HepG2 (cell line): ENCODE data around the gene FCRL2. TPM values are rescaled to one million over a fixed set of nuclear protein-coding genes. Genes with fewer than 3 reads are reported as not detected.

Experiments used
- ATAC-seq: fragments of 200-7000 bp; cut with Tn5 transposase; 3 replicates; pipeline ENCODE4 v1.9.1; 2020; ENCODE audit warnings: mild to moderate bottlenecking, moderate library complexity
- BruUV-seq: library from RNA; stranded (reverse); fragments of 400-500 nt; replicated peaks from 2 replicates; lab custom pipeline; 2021; lab: Mats Ljungman, UMichigan
- CTCF ChIA-PET: fragments of 300-600 bp; formaldehyde crosslinking; extraction: SDS; loops from one replicate; lab custom pipeline; 2021; ENCODE audit warnings: low total read pairs, inconsistent platforms, low intra/inter-chr PET ratio; lab: Yijun Ruan, JAX
- POLR2A ChIA-PET: fragments of 350-600 bp; sonication (Branson Sonifier 250); formaldehyde crosslinking; loops from one replicate; lab custom pipeline; 2020; ENCODE audit warnings: antibody characterized with exemption, inconsistent platforms; lab: Yijun Ruan, JAX
- DNase-seq: peaks from one replicate; pipeline ENCODE4 v3.0.0-alpha.2; 2015; ENCODE audit warnings: low spot score
- FAIRE-seq: peaks from 3 replicates; lab custom pipeline; 2011; peaks lifted over from hg19 to GRCh38; lab: Jason Lieb, UNC
- H2AFZ ChIP-seq: one replicate; pipeline ENCODE4 v1.6.1; 2011; ENCODE audit warnings: low read length, inconsistent platforms
- H3K27ac ChIP-seq: fragments of 300-600 bp; 3 replicates; pipeline ENCODE4 v1.8.0; 2011; ENCODE audit warnings: mixed run types, mild to moderate bottlenecking, mixed read lengths, low read length, inconsistent platforms; ENCODE audit not compliant: insufficient read depth; ENCODE audit errors: extremely low read length
- H3K27me3 ChIP-seq, 2 experiments: fragments of 200-600 bp in 1 of 2; 2 replicates in 1 of 2; 3 replicates in 1 of 2; pipeline versions ENCODE4 v1.6.0 to v1.8.0; 2011; ENCODE audit warnings: low read length in 2 of 2, mild to moderate bottlenecking in 2 of 2, moderate library complexity in 2 of 2, inconsistent platforms in 1 of 2; ENCODE audit not compliant: insufficient read depth in 2 of 2, control insufficient read depth in 1 of 2
- H3K36me3 ChIP-seq, 2 experiments: fragments of 200-600 bp in 1 of 2; replicated peaks in 1 of 2; 2 replicates in 1 of 2; 3 replicates in 1 of 2; pipeline versions ENCODE4 v1.5.1 to v1.8.0; 2011; ENCODE audit warnings: low read length in 2 of 2, inconsistent platforms in 1 of 2; ENCODE audit not compliant: insufficient read depth in 2 of 2, control insufficient read depth in 1 of 2
- H3K4me1 ChIP-seq: 2 replicates; pipeline ENCODE4 v1.5.1; 2012; ENCODE audit warnings: low read length, inconsistent platforms; ENCODE audit not compliant: insufficient read depth
- H3K4me2 ChIP-seq: 2 replicates; pipeline ENCODE4 v1.6.0; 2011; ENCODE audit warnings: low read depth, low read length, inconsistent platforms
- H3K4me3 ChIP-seq, 3 experiments: fragments of 200-600 bp in 1 of 3; sonication (generic), shearing (Covaris generic) in 1 of 3; replicated peaks in 1 of 3; 2 replicates each; pipeline ENCODE4 v1.5.1; 2011 to 2016; ENCODE audit warnings: low read length in 3 of 3, inconsistent platforms in 2 of 3, low read depth in 2 of 3, mild to moderate bottlenecking in 2 of 3, control low read depth in 1 of 3, mixed read lengths in 1 of 3; ENCODE audit not compliant: insufficient read depth in 1 of 3
- H3K79me2 ChIP-seq: one replicate; pipeline ENCODE4 v1.6.1; 2011; ENCODE audit warnings: low read length, inconsistent platforms; ENCODE audit not compliant: insufficient read depth
- H3K9ac ChIP-seq: 2 replicates; pipeline ENCODE4 v1.6.0; 2011; ENCODE audit warnings: mild to moderate bottlenecking, low read depth, low read length, inconsistent platforms; ENCODE audit not compliant: insufficient read depth
- H3K9me3 ChIP-seq: 2 replicates; pipeline ENCODE4 v1.5.1; 2012; ENCODE audit warnings: mild to moderate bottlenecking, low read length
- H4K20me1 ChIP-seq: 2 replicates; pipeline ENCODE4 v1.6.0; 2011; ENCODE audit warnings: inconsistent platforms, mild to moderate bottlenecking, low read length, moderate library complexity; ENCODE audit not compliant: insufficient read depth
- ELF3 ChIP-seq: IDR thresholded peaks from 2 replicates; pipeline ENCODE4 v1.6.1; 2016; ENCODE audit warnings: missing genetic modification reagents, missing compliant biosample characterization
- FLYWCH1 ChIP-seq: sonication (generic); formaldehyde crosslinking; IDR thresholded peaks from 2 replicates; pipeline ENCODE4 v1.8.1; 2023; ENCODE audit warnings: mild to moderate bottlenecking, missing genetic modification reagents
- FOXA1 ChIP-seq, 2 experiments: fragments of 450-650 bp in 1 of 2; sonication (generic) in 1 of 2; formaldehyde crosslinking in 1 of 2; IDR thresholded peaks; 2 replicates each; pipeline versions ENCODE4 v1.4.0 to v1.6.1; 2016 to 2020; ENCODE audit warnings: missing genetic modification reagents in 1 of 2
- FOXP4 ChIP-seq: sonication (generic); formaldehyde crosslinking; IDR thresholded peaks from 2 replicates; pipeline ENCODE4 v1.4.0; 2020; ENCODE audit warnings: missing genetic modification reagents
- HCFC1 ChIP-seq: fragments of 150-350 bp; IDR thresholded peaks from 2 replicates; pipeline ENCODE4 v1.6.1; 2014; ENCODE audit warnings: low read depth, low read length
- HOXA9 ChIP-seq: sonication (generic); formaldehyde crosslinking; IDR thresholded peaks from 2 replicates; pipeline ENCODE4 v1.8.1; 2022; ENCODE audit warnings: missing genetic modification reagents, mild to moderate bottlenecking, moderate library complexity, borderline replicate concordance
- JARID2 ChIP-seq: sonication (generic); formaldehyde crosslinking; IDR thresholded peaks from 2 replicates; pipeline ENCODE4 v1.8.1; 2023; ENCODE audit warnings: missing genetic modification reagents, inconsistent platforms; ENCODE audit not compliant: insufficient replicate concordance
- KAT7 ChIP-seq: IDR thresholded peaks from 2 replicates; pipeline ENCODE4 v1.6.1; 2018; ENCODE audit warnings: borderline replicate concordance, missing compliant biosample characterization
- SAP130 ChIP-seq: IDR thresholded peaks from 2 replicates; pipeline ENCODE4 v1.6.1; 2016; ENCODE audit warnings: low read depth
- SIN3A ChIP-seq: IDR thresholded peaks from 2 replicates; pipeline ENCODE4 v1.6.1; 2011; ENCODE audit warnings: low read depth, mild to moderate bottlenecking, control low read depth, low read length, borderline replicate concordance
- TERF1 ChIP-seq: sonication (generic); formaldehyde crosslinking; IDR thresholded peaks from 2 replicates; pipeline ENCODE4 v1.8.0; 2022; ENCODE audit warnings: mild to moderate bottlenecking, missing genetic modification reagents, moderate library complexity
- ZFY ChIP-seq: sonication (generic); formaldehyde crosslinking; IDR thresholded peaks from 2 replicates; pipeline ENCODE4 v1.4.0; 2020; ENCODE audit warnings: missing genetic modification reagents
- ZNF317 ChIP-seq: sonication (generic); formaldehyde crosslinking; IDR thresholded peaks from 2 replicates; pipeline ENCODE4 v1.5.0; 2020; ENCODE audit warnings: mild to moderate bottlenecking, missing genetic modification reagents
- ZNF326 ChIP-seq: sonication (generic); formaldehyde crosslinking; IDR thresholded peaks from 2 replicates; pipeline ENCODE4 v1.4.0; 2020; ENCODE audit warnings: missing genetic modification reagents, borderline replicate concordance
- ZNF543 ChIP-seq: sonication (generic); formaldehyde crosslinking; IDR thresholded peaks from 2 replicates; pipeline ENCODE4 v1.4.0; 2020; ENCODE audit warnings: mild to moderate bottlenecking, missing genetic modification reagents
- ZNF790 ChIP-seq: sonication (generic); formaldehyde crosslinking; IDR thresholded peaks from 2 replicates; pipeline ENCODE4 v1.8.0; 2022; ENCODE audit warnings: missing genetic modification reagents, mild to moderate bottlenecking, borderline replicate concordance
- WGBS: methylation state at CpG from one replicate; pipeline ENCODE4 v1.1.6; 2017; ENCODE audit warnings: low lambda C conversion rate; 5-methylcytosine and 5-hydroxymethylcytosine counted together
- in situ Hi-C: cut with HindIII; loops from 2 replicates; pipeline ENCODE4 v1.10.0; 2017; ENCODE audit warnings: low pct_unique_long_range_greater_than_20kb; ENCODE audit not compliant: extremely low pct_ligation_motif_present
- intact Hi-C: fragments of 100-400 bp; cut with micrococcal nuclease; formaldehyde crosslinking; loops from one replicate; pipeline ENCODE4 v1.10.0; 2022; ENCODE audit not compliant: unreplicated experiment
- polyA plus RNA-seq, 8 experiments: library from polyadenylated mRNA; depleted of rRNA in 3 of 8; stranded (reverse) in 7 of 8; unstranded in 1 of 8; fragments of >200 nt; fragmentation: Illumina TruSeq in 4 of 8; extraction: Trizol in 4 of 8; gene quantifications; 2 replicates each; pipeline versions ENCODE4 v1.2.1 to v1.2.3, GENCODE V29; 2011 to 2016; ENCODE audit warnings: low read depth in 4 of 8, missing spikeins in 1 of 8, mixed read lengths in 1 of 8; ENCODE audit not compliant: insufficient read depth in 1 of 8
- total RNA-seq, 5 experiments: library from RNA; depleted of rRNA; stranded (reverse); fragments of >200 nt; fragmentation: Illumina TruSeq; extraction: Trizol; gene quantifications; 2 replicates each; pipeline ENCODE4 v1.2.3, GENCODE V29; 2016; ENCODE audit warnings: low read depth in 1 of 5

FCRL2 gene
- total and polyA plus RNA-seq, 2 of the 13 experiments (the other 11 are each of a cell fraction or from before 2014, with no cell fraction given), result not detected

- Histone ChIP-seq H3K27me3 (no peaks in the 10 kb centered on the region; a peak in 1 of 5 replicates), H2AFZ (no peak overlapping the region), H3K4me2 (no peak overlapping the region), H3K9me3 (peaks cover 22% of the 10 kb centered on the region), H4K20me1 (no peaks in the 10 kb centered on the region), H3K4me3 (no peak overlapping the region), H3K4me1 (no peaks in the 10 kb centered on the region), H3K27ac (no peak overlapping the region), H3K79me2 (no peaks in the 10 kb centered on the region), H3K36me3 (no peaks in the 10 kb centered on the region), H3K9ac (no peak overlapping the region)
- BruUV-seq, result no TSS peak
- POLR2A ChIA-PET, result no interaction called here
- TF ChIP-seq ZFY, result no peak
- no peak for TF ChIP-seq ELF3
- no peak for TF ChIP-seq TERF1 (CRISPR knock-in tag)
- TF ChIP-seq HCFC1, result no peak
- no peak for TF ChIP-seq JARID2
- TF ChIP-seq FOXA1 (IDR thresholded peaks at IDR 0.05), result no peak
- no peak for TF ChIP-seq FOXA1 (CRISPR knock-in tag; IDR thresholded peaks at IDR 0.05)
- TF ChIP-seq ZNF326, result no peak
- TF ChIP-seq SIN3A, result no peak
- TF ChIP-seq ZNF543 (CRISPR knock-in tag), result no peak
- TF ChIP-seq ZNF317 (CRISPR knock-in tag), result no peak
- TF ChIP-seq HOXA9 (CRISPR knock-in tag), result no peak
- TF ChIP-seq SAP130 (CRISPR knock-in tag), result no peak
- TF ChIP-seq FOXP4, result no peak
- TF ChIP-seq ZNF790, result no peak
- TF ChIP-seq KAT7 (CRISPR knock-in tag), result no peak
- no peak for TF ChIP-seq FLYWCH1 (CRISPR knock-in tag)
- intact Hi-C loops, result no loop called here
- in situ Hi-C loops, result no loop called here
- DNase-seq, result no peak
- WGBS, result 3% methylated on average over 2 of the region's 2 CpGs
- CTCF ChIA-PET, result no interaction called here
- no peak for ATAC-seq
- no peak for FAIRE-seq
These were observed 51.7 kb downstream of the FCRL2 start for GRCh38 chr1:157725221-157725577.
